ENCODE measurements around the gene A3GALT2. TPM values are rescaled to one million over a fixed set of nuclear protein-coding genes. Genes with fewer than 3 reads are reported as not detected.

Gene A3GALT2
- polyA plus RNA-seq, 2 of the 4 experiments (the other 2 are of a cell fraction): not detected

- POLR2A ChIA-PET: no interaction called here
- WGBS (ENCODE audit: missing lambda C conversion rate): 90% methylated on average over 9 of the region's 9 CpGs
- FAIRE-seq (no peak), ATAC-seq (no peak), DNase-seq (ENCODE audit: low read depth in 1 of 2, low spot score in 1 of 2) (no peak)
- H3K4me1 ChIP-seq: no peaks in the 10 kb centered on the region
- TF ChIP-seq MAFK (IDR thresholded peaks at IDR 0.05; ENCODE audit: partially characterized antibody): no peak
- no peak for TF ChIP-seq TP53 (CRISPR knock-in tag; IDR thresholded peaks at IDR 0.05)
- TF ChIP-seq CHD2 (IDR thresholded peaks at IDR 0.05; ENCODE audit: low read length, partially characterized antibody): no peak
- TF ChIP-seq ZNF302 (CRISPR knock-in tag; IDR thresholded peaks at IDR 0.05): no peak
- TF ChIP-seq RARB (CRISPR knock-in tag; IDR thresholded peaks at IDR 0.05): no peak
- TF ChIP-seq CBX2 (IDR thresholded peaks at IDR 0.05; ENCODE audit: borderline replicate concordance, low read depth): no peak
- TF ChIP-seq JUNB (IDR thresholded peaks at IDR 0.05): no peak
- no peak for TF ChIP-seq ZSCAN20 (CRISPR knock-in tag; IDR thresholded peaks at IDR 0.05)
- TF ChIP-seq CBX8 (IDR thresholded peaks at IDR 0.05): no peak
- no peak for TF ChIP-seq MAZ (IDR thresholded peaks at IDR 0.05; ENCODE audit: borderline replicate concordance, low read depth, low read length)
- TF ChIP-seq CEBPB (IDR thresholded peaks at IDR 0.05): no peak
- TF ChIP-seq PHF8 (IDR thresholded peaks at IDR 0.05; ENCODE audit: borderline replicate concordance, low read depth): no peak
- no peak for TF ChIP-seq ESRRA (IDR thresholded peaks at IDR 0.05; ENCODE audit: borderline replicate concordance, low read length)
- no peak for TF ChIP-seq SREBF2 (IDR thresholded peaks at IDR 0.05)
- no peak for TF ChIP-seq FOXS1 (CRISPR knock-in tag; IDR thresholded peaks at IDR 0.05)
- no peak for TF ChIP-seq HMGXB4 (CRISPR knock-in tag; IDR thresholded peaks at IDR 0.05; ENCODE audit: borderline replicate concordance)
- TF ChIP-seq HOXB5 (CRISPR knock-in tag; IDR thresholded peaks at IDR 0.05): no peak
- TF ChIP-seq FOSB (CRISPR knock-in tag; IDR thresholded peaks at IDR 0.05): no peak
- TF ChIP-seq RCOR1 (IDR thresholded peaks at IDR 0.05; ENCODE audit: low read depth, low read length): no peak
- TF ChIP-seq REST (IDR thresholded peaks at IDR 0.05): no peak
- H3K4me2 ChIP-seq: no peak overlapping the region
- H3K27ac ChIP-seq: no peak overlapping the region
- CTCF ChIA-PET: interaction anchor here (2.1 kb wide), 1 partner anchor 31 kb away, joined by 6 read pairs; no protein-coding TSS in a partner anchor
- H3K4me3 ChIP-seq: no peak overlapping the region
- no peaks in the 10 kb centered on the region for H3K9me3 ChIP-seq
Observed at GRCh38 chr1:33326785-33327184, 5.9 kb upstream of the A3GALT2 start.

- H3K27ac ChIP-seq: no peak overlapping the region
- no peak overlapping the region for H3K4me3 ChIP-seq
- ATAC-seq: no peak
- H3K9me3 ChIP-seq: no peaks in the 10 kb centered on the region
- no peak overlapping the region for H3K4me2 ChIP-seq
- ChIA-PET POLR2A (no interaction called here), CTCF (interaction anchor here (1.2 to 2.1 kb wide), 3 partner anchors 27 to 43 kb away, joined by 3 to 6 read pairs (median 5); no protein-coding TSS in a partner anchor)
- WGBS (ENCODE audit: missing lambda C conversion rate): 92% methylated on average over 15 of the region's 22 CpGs
- no peak for DNase-seq (ENCODE audit: low read depth in 1 of 2, low spot score in 1 of 2)
- no peak for FAIRE-seq
- no peaks in the 10 kb centered on the region for H3K4me1 ChIP-seq
- TF ChIP-seq EHF (CRISPR knock-in tag; IDR thresholded peaks at IDR 0.05): no peak
- TF ChIP-seq CTCF (IDR thresholded peaks at IDR 0.05): no peak
- no peak for TF ChIP-seq MAFK (IDR thresholded peaks at IDR 0.05; ENCODE audit: partially characterized antibody)
- no peak for TF ChIP-seq KDM5A (IDR thresholded peaks at IDR 0.05)
- no peak for TF ChIP-seq KDM1A (IDR thresholded peaks at IDR 0.05; ENCODE audit: low read depth)
- no peak for TF ChIP-seq ZSCAN20 (CRISPR knock-in tag; IDR thresholded peaks at IDR 0.05)
- no peak for TF ChIP-seq HDAC2 (IDR thresholded peaks at IDR 0.05)
- TF ChIP-seq RCOR1 (IDR thresholded peaks at IDR 0.05; ENCODE audit: low read depth, low read length): no peak
- no peak for TF ChIP-seq USF2 (IDR thresholded peaks at IDR 0.05)
- no peak for TF ChIP-seq RAD21 (conservative IDR thresholded peaks at IDR 0.05 in 1 of 2, IDR thresholded peaks at IDR 0.05 in 1 of 2)
- TF ChIP-seq ELK1 (IDR thresholded peaks at IDR 0.05; ENCODE audit: low read depth, low read length): no peak
Observed at GRCh38 chr1:33324677-33325575, 4.0 kb upstream of the A3GALT2 start.

Data from A549 (cell line).